ENCODE results near the gene PPP2R3B. TPM values are rescaled to one million over a fixed set of nuclear protein-coding genes. Genes with fewer than 3 reads are reported as not detected.

PPP2R3B gene
- total RNA-seq, 1 experiment from 2014 or later = 130 TPM

DNA sequence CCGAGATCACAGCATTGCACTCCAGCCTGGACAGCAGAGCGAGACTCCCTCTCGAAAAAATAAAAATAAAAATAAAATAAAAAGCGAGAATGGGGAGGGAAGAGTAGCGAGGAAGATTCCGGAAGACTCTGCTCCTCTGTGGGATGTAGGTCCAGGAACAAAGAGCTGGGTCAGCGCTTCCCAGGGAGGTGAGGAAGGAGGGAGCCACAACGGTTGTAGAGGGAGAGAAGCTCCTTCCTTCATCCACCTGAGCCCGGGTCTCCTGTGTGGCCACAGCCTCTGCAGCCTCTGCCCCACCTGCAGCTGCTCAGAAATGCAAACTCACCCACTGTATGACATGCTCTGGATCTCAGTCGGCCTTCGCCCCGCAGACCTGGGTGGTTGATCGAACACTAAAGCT, 3.8 kb upstream of the PPP2R3B start (continued):
- TF ChIP-seq, protein P1, sequence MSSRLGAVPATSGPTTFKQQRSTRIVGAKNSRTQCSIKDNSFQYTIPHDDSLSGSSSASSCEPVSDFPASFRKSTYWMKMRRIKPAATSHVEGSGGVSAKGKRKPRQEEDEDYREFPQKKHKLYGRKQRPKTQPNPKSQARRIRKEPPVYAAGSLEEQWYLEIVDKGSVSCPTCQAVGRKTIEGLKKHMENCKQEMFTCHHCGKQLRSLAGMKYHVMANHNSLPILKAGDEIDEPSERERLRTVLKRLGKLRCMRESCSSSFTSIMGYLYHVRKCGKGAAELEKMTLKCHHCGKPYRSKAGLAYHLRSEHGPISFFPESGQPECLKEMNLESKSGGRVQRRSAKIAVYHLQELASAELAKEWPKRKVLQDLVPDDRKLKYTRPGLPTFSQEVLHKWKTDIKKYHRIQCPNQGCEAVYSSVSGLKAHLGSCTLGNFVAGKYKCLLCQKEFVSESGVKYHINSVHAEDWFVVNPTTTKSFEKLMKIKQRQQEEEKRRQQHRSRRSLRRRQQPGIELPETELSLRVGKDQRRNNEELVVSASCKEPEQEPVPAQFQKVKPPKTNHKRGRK (CRISPR knock-in tag; IDR thresholded peaks at IDR 0.05; ENCODE audit: borderline replicate concordance) = no peak
- no peak for TF ChIP-seq ZNF671 (CRISPR knock-in tag; IDR thresholded peaks at IDR 0.05)
- no peak for TF ChIP-seq SMAD4 (CRISPR knock-in tag; IDR thresholded peaks at IDR 0.05)
- TF ChIP-seq, protein P2, sequence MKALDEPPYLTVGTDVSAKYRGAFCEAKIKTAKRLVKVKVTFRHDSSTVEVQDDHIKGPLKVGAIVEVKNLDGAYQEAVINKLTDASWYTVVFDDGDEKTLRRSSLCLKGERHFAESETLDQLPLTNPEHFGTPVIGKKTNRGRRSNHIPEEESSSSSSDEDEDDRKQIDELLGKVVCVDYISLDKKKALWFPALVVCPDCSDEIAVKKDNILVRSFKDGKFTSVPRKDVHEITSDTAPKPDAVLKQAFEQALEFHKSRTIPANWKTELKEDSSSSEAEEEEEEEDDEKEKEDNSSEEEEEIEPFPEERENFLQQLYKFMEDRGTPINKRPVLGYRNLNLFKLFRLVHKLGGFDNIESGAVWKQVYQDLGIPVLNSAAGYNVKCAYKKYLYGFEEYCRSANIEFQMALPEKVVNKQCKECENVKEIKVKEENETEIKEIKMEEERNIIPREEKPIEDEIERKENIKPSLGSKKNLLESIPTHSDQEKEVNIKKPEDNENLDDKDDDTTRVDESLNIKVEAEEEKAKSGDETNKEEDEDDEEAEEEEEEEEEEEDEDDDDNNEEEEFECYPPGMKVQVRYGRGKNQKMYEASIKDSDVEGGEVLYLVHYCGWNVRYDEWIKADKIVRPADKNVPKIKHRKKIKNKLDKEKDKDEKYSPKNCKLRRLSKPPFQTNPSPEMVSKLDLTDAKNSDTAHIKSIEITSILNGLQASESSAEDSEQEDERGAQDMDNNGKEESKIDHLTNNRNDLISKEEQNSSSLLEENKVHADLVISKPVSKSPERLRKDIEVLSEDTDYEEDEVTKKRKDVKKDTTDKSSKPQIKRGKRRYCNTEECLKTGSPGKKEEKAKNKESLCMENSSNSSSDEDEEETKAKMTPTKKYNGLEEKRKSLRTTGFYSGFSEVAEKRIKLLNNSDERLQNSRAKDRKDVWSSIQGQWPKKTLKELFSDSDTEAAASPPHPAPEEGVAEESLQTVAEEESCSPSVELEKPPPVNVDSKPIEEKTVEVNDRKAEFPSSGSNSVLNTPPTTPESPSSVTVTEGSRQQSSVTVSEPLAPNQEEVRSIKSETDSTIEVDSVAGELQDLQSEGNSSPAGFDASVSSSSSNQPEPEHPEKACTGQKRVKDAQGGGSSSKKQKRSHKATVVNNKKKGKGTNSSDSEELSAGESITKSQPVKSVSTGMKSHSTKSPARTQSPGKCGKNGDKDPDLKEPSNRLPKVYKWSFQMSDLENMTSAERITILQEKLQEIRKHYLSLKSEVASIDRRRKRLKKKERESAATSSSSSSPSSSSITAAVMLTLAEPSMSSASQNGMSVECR (CRISPR knock-in tag; IDR thresholded peaks at IDR 0.05; ENCODE audit: borderline replicate concordance) = no peak

DNA sequence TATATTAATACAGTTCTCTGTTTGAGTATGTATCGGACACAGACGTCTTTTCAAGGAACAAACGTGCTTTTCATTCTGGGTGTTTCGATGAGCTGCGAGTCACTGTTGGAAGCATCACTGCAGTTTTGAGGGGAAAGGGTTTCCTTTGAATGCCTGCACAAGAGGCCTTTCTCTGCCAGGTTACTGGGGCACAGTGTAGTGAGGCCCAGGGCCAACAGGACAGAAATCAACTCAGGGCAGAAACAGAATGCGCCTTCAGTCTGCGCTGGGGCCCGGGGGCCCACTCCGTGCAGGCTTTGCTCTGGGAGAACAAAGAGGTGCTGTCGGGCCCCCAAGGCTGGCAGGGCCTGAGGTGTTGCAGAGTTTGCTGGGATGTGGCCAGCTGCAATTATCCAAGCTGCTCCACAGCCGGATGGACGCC, 2.3 kb upstream of the PPP2R3B start:
- Mint-ChIP-seq H3K27me3 (ENCODE audit: low read depth) (0 out of 2 replicates have a peak, but pooled peaks cover 4% of the 10 kb centered on the region), H3K27ac (peak overlapping the region; percentile 65), H3K9me3 (no peaks in the 10 kb centered on the region), H3K4me3 (no peak overlapping the region), H3K4me1 (no peaks in the 10 kb centered on the region), H3K36me3 (no peaks in the 10 kb centered on the region)
- CTCF ChIA-PET = no interaction called here
- DNase-seq (ENCODE audit: low spot score) (no peak), ATAC-seq (no peak)
- TF ChIP-seq MXD4 (CRISPR knock-in tag; IDR thresholded peaks at IDR 0.05; ENCODE audit: borderline replicate concordance) (no peak), ATF1 (CRISPR knock-in tag; IDR thresholded peaks at IDR 0.05) (no peak)
- TF ChIP-seq, protein P2 (CRISPR knock-in tag; IDR thresholded peaks at IDR 0.05; ENCODE audit: borderline replicate concordance) = no peak
- POLR2A ChIA-PET = no interaction called here

DNA sequence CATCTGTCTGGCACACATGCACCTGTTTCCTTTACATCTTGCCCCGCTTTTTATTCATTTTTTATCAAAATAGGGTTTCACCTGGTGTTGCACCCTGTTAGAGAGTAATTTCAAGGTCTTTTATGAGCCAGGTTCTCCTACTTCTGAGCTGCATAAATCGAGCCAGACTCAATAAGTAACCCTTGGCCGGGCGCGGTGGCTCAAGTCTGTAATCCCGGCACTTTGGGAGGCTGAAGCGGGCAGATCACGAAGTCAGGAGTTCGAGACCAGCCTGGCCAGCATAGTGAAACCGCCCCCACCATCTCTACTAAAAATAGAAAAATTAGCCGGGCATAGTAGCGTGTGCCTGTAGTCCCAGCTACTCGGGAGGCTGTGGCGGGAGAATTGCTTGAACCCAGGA, 1.0 kb upstream of the PPP2R3B start:
- ChIA-PET POLR2A (no interaction called here), CTCF (no interaction called here)
- ATAC-seq = no peak
- Mint-ChIP-seq H3K9me3 (no peaks in the 10 kb centered on the region), H3K27me3 (ENCODE audit: low read depth) (0 out of 2 replicates have a peak, but pooled peaks cover 4% of the 10 kb centered on the region), H3K4me1 (no peaks in the 10 kb centered on the region), H3K27ac (peak overlapping the region; percentile 99; the same call in 1 of the 2 replicates), H3K36me3 (no peaks in the 10 kb centered on the region), H3K4me3 (peak overlapping the region; percentile 88)
- no peak for DNase-seq (ENCODE audit: low spot score)
- TF ChIP-seq, protein P3, sequence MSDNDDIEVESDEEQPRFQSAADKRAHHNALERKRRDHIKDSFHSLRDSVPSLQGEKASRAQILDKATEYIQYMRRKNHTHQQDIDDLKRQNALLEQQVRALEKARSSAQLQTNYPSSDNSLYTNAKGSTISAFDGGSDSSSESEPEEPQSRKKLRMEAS (CRISPR knock-in tag; IDR thresholded peaks at IDR 0.05) = no peak
- TF ChIP-seq NFATC4 (CRISPR knock-in tag; IDR thresholded peaks at IDR 0.05) (no peak), NR2C2 (CRISPR knock-in tag; IDR thresholded peaks at IDR 0.05) (no peak), NFYB (CRISPR knock-in tag; conservative IDR thresholded peaks at IDR 0.05; ENCODE audit: low read depth) (no peak), MXD4 (CRISPR knock-in tag; IDR thresholded peaks at IDR 0.05; ENCODE audit: borderline replicate concordance) (no peak), OVOL2 (CRISPR knock-in tag; IDR thresholded peaks at IDR 0.05; ENCODE audit: borderline replicate concordance) (no peak), ZNF416 (CRISPR knock-in tag; IDR thresholded peaks at IDR 0.05) (no peak)
- TF ChIP-seq, protein P4, sequence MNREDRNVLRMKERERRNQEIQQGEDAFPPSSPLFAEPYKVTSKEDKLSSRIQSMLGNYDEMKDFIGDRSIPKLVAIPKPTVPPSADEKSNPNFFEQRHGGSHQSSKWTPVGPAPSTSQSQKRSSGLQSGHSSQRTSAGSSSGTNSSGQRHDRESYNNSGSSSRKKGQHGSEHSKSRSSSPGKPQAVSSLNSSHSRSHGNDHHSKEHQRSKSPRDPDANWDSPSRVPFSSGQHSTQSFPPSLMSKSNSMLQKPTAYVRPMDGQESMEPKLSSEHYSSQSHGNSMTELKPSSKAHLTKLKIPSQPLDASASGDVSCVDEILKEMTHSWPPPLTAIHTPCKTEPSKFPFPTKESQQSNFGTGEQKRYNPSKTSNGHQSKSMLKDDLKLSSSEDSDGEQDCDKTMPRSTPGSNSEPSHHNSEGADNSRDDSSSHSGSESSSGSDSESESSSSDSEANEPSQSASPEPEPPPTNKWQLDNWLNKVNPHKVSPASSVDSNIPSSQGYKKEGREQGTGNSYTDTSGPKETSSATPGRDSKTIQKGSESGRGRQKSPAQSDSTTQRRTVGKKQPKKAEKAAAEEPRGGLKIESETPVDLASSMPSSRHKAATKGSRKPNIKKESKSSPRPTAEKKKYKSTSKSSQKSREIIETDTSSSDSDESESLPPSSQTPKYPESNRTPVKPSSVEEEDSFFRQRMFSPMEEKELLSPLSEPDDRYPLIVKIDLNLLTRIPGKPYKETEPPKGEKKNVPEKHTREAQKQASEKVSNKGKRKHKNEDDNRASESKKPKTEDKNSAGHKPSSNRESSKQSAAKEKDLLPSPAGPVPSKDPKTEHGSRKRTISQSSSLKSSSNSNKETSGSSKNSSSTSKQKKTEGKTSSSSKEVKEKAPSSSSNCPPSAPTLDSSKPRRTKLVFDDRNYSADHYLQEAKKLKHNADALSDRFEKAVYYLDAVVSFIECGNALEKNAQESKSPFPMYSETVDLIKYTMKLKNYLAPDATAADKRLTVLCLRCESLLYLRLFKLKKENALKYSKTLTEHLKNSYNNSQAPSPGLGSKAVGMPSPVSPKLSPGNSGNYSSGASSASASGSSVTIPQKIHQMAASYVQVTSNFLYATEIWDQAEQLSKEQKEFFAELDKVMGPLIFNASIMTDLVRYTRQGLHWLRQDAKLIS (CRISPR knock-in tag; IDR thresholded peaks at IDR 0.05; ENCODE audit: borderline replicate concordance) = no peak
- TF ChIP-seq, protein P5, sequence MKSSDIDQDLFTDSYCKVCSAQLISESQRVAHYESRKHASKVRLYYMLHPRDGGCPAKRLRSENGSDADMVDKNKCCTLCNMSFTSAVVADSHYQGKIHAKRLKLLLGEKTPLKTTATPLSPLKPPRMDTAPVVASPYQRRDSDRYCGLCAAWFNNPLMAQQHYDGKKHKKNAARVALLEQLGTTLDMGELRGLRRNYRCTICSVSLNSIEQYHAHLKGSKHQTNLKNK (CRISPR knock-in tag; IDR thresholded peaks at IDR 0.05) = no peak
- TF ChIP-seq, protein P6, sequence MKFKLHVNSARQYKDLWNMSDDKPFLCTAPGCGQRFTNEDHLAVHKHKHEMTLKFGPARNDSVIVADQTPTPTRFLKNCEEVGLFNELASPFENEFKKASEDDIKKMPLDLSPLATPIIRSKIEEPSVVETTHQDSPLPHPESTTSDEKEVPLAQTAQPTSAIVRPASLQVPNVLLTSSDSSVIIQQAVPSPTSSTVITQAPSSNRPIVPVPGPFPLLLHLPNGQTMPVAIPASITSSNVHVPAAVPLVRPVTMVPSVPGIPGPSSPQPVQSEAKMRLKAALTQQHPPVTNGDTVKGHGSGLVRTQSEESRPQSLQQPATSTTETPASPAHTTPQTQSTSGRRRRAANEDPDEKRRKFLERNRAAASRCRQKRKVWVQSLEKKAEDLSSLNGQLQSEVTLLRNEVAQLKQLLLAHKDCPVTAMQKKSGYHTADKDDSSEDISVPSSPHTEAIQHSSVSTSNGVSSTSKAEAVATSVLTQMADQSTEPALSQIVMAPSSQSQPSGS (CRISPR knock-in tag; IDR thresholded peaks at IDR 0.05; ENCODE audit: borderline replicate concordance, low read depth) = no peak
